ENCODE results near the gene HSD17B8. TPM values are rescaled to one million over a fixed set of nuclear protein-coding genes. Genes with fewer than 3 reads are reported as not detected.

Gene HSD17B8
- total RNA-seq, 2 experiments from 2014 or later: 8.6 to 10.5 TPM

DNA sequence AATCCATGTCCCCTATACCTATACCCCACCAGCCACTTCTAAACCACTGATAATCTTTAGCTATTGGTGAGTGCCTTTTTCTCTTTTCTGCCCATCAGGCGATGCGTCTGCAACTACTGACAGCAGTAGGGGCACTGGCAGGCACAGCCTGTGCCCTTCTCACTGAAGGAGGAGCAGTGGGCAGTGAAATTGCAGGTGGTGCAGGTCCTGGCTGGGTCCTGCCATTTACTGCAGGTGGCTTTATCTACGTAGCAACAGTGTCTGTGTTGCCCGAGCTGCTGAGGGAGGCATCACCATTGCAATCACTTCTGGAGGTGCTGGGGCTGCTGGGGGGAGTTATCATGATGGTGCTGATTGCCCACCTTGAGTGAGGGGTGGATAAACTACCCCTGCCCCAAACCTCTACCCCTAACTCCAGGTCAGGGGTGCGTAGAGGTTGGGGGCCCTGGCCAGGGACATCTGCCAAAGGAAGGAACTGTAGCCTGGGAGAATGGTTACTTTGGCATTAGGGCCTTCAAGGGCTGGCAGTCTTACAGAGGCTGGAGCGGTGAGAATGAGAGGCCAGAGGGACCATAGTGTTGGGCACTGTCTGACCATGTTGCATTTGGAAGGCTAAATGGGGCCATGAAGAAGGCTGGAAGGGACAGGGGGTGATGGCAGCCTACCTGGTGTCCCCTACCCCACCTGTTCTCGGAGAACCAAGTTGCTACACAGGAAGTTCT is 851 bp upstream of the HSD17B8 start:
- Mint-ChIP-seq H3K9me3 (no peaks in the 10 kb centered on the region), H3K4me1 (ENCODE audit: low read depth) (peaks cover 71% of the 10 kb centered on the region), H3K4me3 (peak overlapping the region; percentile 90), H3K27ac (peak overlapping the region; percentile 80), H3K36me3 (ENCODE audit: low read depth) (peaks cover 60% of the 10 kb centered on the region), H3K27me3 (no peaks in the 10 kb centered on the region)
- ChIA-PET CTCF (interaction anchor here (3.1 kb wide), 1 partner anchor 45 kb away, joined by 11 read pairs; no protein-coding TSS in a partner anchor), POLR2A (no interaction called here)
- H3K27ac ChIP-seq (ENCODE audit: low read depth in 1 of 2, low read length in 2 of 2): peak overlapping the region in 1 of 2 donors; percentile 7
- peak overlapping the region; percentile 90 for H3K4me3 ChIP-seq (ENCODE audit: low read length)
- peaks cover 26% of the 10 kb centered on the region for H3K36me3 ChIP-seq (ENCODE audit: insufficient read depth, low read length)
- intact Hi-C loops (cut with DNase I, micrococcal nuclease): loop anchor here (5.0 to 10.0 kb wide), 5 partner anchors 189 to 1539 kb away; partner anchors contain the start of genes C6orf47 (in 1 of the 2), CSNK2B (in 1 of the 2), FKBPL (in 1 of the 2) and GPANK1 (in 1 of the 2)
- no peaks in the 10 kb centered on the region for H3K9me3 ChIP-seq (ENCODE audit: control insufficient read depth in 1 of 2, insufficient read depth in 1 of 2, low read length in 2 of 2)
- H3K27me3 ChIP-seq (ENCODE audit: control insufficient read depth in 1 of 2, insufficient read depth in 2 of 2, low read length in 2 of 2): no peaks in the 10 kb centered on the region
- DNase-seq (peak in 1 of 14 experiments; percentile 17), ATAC-seq (ENCODE audit: poor library complexity) (no peak)
- H3K4me1 ChIP-seq (ENCODE audit: insufficient read depth, low read length): peaks cover 66% of the 10 kb centered on the region
- TF ChIP-seq CTCF (IDR thresholded peaks at IDR 0.05): no peak

GRCh38 chr6:33204165-33204414 is 365 bp upstream of the HSD17B8 start:
- peak overlapping the region; percentile 7 to 65 for H3K27ac ChIP-seq (ENCODE audit: low read depth in 1 of 2, low read length in 2 of 2)
- peak overlapping the region; percentile 80 for H3K27ac Mint-ChIP-seq
- H3K9me3 ChIP-seq (ENCODE audit: control insufficient read depth in 1 of 2, insufficient read depth in 1 of 2, low read length in 2 of 2): no peaks in the 10 kb centered on the region
- TF ChIP-seq CTCF (IDR thresholded peaks at IDR 0.05): no peak
- H3K4me3 Mint-ChIP-seq: peak overlapping the region; percentile 90
- peaks cover 66% of the 10 kb centered on the region for H3K4me1 ChIP-seq (ENCODE audit: insufficient read depth, low read length)
- ChIA-PET POLR2A (interaction anchor here (0.6 to 1.7 kb wide), 4 partner anchors 20 to 232 kb away, joined by 3 to 18 read pairs (median 4); partner anchors contain the start of genes RPS18 and VPS52), CTCF (interaction anchor here (3.1 kb wide), 1 partner anchor 44 kb away, joined by 11 read pairs; no protein-coding TSS in a partner anchor)
- DNase-seq: no peak
- H3K9me3 Mint-ChIP-seq: no peaks in the 10 kb centered on the region
- no peaks in the 10 kb centered on the region for H3K27me3 Mint-ChIP-seq
- peaks cover 26% of the 10 kb centered on the region for H3K36me3 ChIP-seq (ENCODE audit: insufficient read depth, low read length)
- peaks cover 60% of the 10 kb centered on the region for H3K36me3 Mint-ChIP-seq (ENCODE audit: low read depth)
- peaks cover 71% of the 10 kb centered on the region for H3K4me1 Mint-ChIP-seq (ENCODE audit: low read depth)
- H3K4me3 ChIP-seq (ENCODE audit: low read length): peak overlapping the region; percentile 90
- no peaks in the 10 kb centered on the region for H3K27me3 ChIP-seq (ENCODE audit: control insufficient read depth in 1 of 2, insufficient read depth in 2 of 2, low read length in 2 of 2)
- ATAC-seq (ENCODE audit: poor library complexity): no peak
- intact Hi-C loops (cut with DNase I, micrococcal nuclease): loop anchor here (5.0 to 10.0 kb wide), 5 partner anchors 188 to 1539 kb away; partner anchors contain the start of genes C6orf47 (in 1 of the 2), CSNK2B (in 1 of the 2), FKBPL (in 1 of the 2) and GPANK1 (in 1 of the 2)

DNA sequence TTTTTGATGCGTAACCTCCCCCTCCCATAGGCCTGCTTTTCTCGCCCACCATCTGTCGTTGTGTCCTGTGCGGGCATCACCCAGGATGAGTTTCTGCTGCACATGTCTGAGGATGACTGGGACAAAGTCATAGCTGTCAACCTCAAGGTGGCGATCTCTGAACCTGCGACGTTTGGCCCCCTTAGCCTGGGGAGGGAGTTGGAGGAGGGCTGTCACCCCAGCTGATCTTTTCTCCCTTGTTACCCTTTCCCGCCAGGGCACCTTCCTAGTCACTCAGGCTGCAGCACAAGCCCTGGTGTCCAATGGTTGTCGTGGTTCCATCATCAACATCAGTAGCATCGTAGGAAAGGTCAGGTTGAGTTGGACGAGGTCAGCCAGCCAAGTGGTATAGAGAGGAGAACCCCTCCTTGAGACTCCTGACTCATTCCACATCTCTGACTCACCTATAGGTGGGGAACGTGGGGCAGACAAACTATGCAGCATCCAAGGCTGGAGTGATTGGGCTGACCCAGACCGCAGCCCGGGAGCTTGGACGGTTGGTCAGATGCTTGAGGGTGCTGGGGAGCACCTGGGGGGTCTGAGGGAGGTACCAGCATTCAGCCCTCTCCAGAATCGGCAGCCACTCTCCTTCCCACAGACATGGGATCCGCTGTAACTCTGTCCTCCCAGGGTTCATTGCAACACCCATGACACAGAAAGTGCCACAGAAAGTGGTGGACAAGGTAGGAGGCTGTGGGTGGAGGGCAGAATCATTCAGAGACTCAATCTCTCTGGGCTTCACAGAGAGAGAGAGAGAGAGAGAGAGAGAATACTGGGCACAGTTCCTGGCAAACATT is 954 bp downstream of the HSD17B8 start:
- DNase-seq: peak in 2 of 14 experiments; percentile 19 to 58

More for the DNA sequence above, 954 bp downstream of the HSD17B8 start:
- H3K36me3 ChIP-seq (ENCODE audit: insufficient read depth, low read length): peaks cover 33% of the 10 kb centered on the region
- Mint-ChIP-seq H3K4me1 (ENCODE audit: low read depth) (peaks cover 72% of the 10 kb centered on the region), H3K36me3 (ENCODE audit: low read depth) (peaks cover 63% of the 10 kb centered on the region), H3K27ac (peak overlapping the region; percentile 80), H3K9me3 (no peaks in the 10 kb centered on the region), H3K4me3 (peak overlapping the region; percentile 90), H3K27me3 (no peaks in the 10 kb centered on the region)
- no peaks in the 10 kb centered on the region for H3K27me3 ChIP-seq (ENCODE audit: control insufficient read depth in 1 of 2, insufficient read depth in 2 of 2, low read length in 2 of 2)
- no peak for TF ChIP-seq CTCF (IDR thresholded peaks at IDR 0.05)
- CTCF ChIA-PET: interaction anchor here (0.6 to 3.1 kb wide), 4 partner anchors 43 to 470 kb away, joined by 3 to 11 read pairs (median 3); no protein-coding TSS in a partner anchor
- H3K4me1 ChIP-seq (ENCODE audit: insufficient read depth, low read length): peaks cover 66% of the 10 kb centered on the region
- H3K9me3 ChIP-seq (ENCODE audit: control insufficient read depth in 1 of 2, insufficient read depth in 1 of 2, low read length in 2 of 2): no peaks in the 10 kb centered on the region
- ATAC-seq (ENCODE audit: poor library complexity): no peak
- intact Hi-C loops (cut with DNase I, micrococcal nuclease): loop anchor here (10.0 kb wide), 3 partner anchors 361 to 1541 kb away; partner anchors contain the start of genes C6orf47 (in 1 of the 2), CSNK2B (in 1 of the 2), FKBPL (in 1 of the 2) and GPANK1 (in 1 of the 2)
- peak overlapping the region; percentile 56 to 65 for H3K27ac ChIP-seq (ENCODE audit: low read depth in 1 of 2, low read length in 2 of 2)
- POLR2A ChIA-PET: interaction anchor here (1.4 to 1.7 kb wide), 2 partner anchors 44 to 233 kb away, joined by 5 to 18 read pairs; no protein-coding TSS in a partner anchor
- peak overlapping the region; percentile 90 for H3K4me3 ChIP-seq (ENCODE audit: low read length)

All from CD4-positive, alpha-beta T cell (primary cell).